Peyer's patch (tissue), 4 donors: Measurements from ENCODE around the gene RPRD2. TPM values are rescaled to one million over a fixed set of nuclear protein-coding genes. Genes with fewer than 3 reads are reported as not detected.

ENCODE experiments used
- DNase-seq, 3 donors: peaks; one replicate each; pipeline ENCODE4 v3.0.0-alpha.2; 2017 to 2019
- H3K27ac ChIP-seq, 4 donors: fragments of 200-600 bp; sonication (generic); one replicate each; pipeline ENCODE4 v1.5.1; 2016 to 2019
- H3K27me3 ChIP-seq, 2 donors: fragments of 200-600 bp; sonication (generic); one replicate each; pipeline ENCODE4 v1.5.1; 2019
- H3K36me3 ChIP-seq, 3 donors: fragments of 200-600 bp; sonication (generic); one replicate each; pipeline ENCODE4 v1.5.1; 2016 to 2019
- H3K4me1 ChIP-seq, 4 donors: fragments of 200-600 bp; sonication (generic); one replicate each; pipeline ENCODE4 v1.5.1; 2016 to 2019
- H3K4me3 ChIP-seq, 4 donors: fragments of 200-600 bp; sonication (generic); 1 replicate in 3 of 4; 2 replicates in 1 of 4; pipeline ENCODE4 v1.5.1; 2016 to 2019; ENCODE audit warnings: mild to moderate bottlenecking in 1 of 4
- H3K9me3 ChIP-seq, 4 donors: fragments of 200-600 bp; sonication (generic); one replicate each; pipeline ENCODE4 v1.5.1; 2016 to 2019; ENCODE audit warnings: mild to moderate bottlenecking in 1 of 4
- POLR2A ChIP-seq, 2 donors: fragments of 450-650 bp; IDR thresholded peaks; one replicate each; pipeline ENCODE4 v1.5.1; 2017; ENCODE audit warnings: antibody characterized with exemption in 2 of 2, mild to moderate bottlenecking in 2 of 2, moderate library complexity in 2 of 2
- total RNA-seq, 4 donors: library from RNA; depleted of rRNA; stranded (reverse); fragments of >200 nt; gene quantifications; one replicate each; pipeline ENCODE4 v1.1.0, GENCODE V29; 2016
- TF ChIP-seq, protein P1 (sequence below), 6 experiments: fragments of 450-650 bp in 4 of 6; fragments of 200-600 bp in 2 of 6; sonication (generic) in 1 of 6; IDR thresholded peaks; one replicate each; pipeline ENCODE4 v1.5.1; 2017 to 2019; ENCODE audit warnings: antibody characterized with exemption in 6 of 6, mild to moderate bottlenecking in 3 of 6, moderate library complexity in 1 of 6

RPRD2 gene
- total RNA-seq, 4 donors from 2014 or later = 21.5 to 44.6 (median 28.2) TPM

DNA sequence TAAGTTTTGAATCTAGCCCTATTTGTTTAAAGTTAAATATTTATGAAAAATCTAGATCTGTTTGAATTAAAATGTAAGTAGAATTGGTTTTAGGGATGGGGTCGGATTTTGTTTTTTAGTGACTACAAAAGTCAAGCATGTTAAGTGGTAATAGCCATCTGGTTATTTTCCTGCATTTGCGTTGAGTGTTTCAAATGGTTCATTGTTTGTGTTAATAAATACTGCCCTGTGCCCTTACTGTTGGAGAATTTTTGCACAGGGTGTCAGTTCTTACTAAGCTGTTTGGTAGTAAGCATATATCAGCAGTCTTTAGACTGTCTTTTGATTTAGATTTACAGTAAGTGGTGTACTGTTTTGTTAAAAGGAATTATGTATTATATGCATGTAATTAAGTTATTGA lies 77.2 kb downstream of the RPRD2 start:
- Histone ChIP-seq H3K4me1 (no peaks in the 10 kb centered on the region), H3K36me3 (peaks cover 0 to 52% (median 0%) of the 10 kb centered on the region in 3 donors), H3K9me3 (no peaks in the 10 kb centered on the region), H3K27me3 (no peaks in the 10 kb centered on the region), H3K27ac (no peak overlapping the region), H3K4me3 (no peak overlapping the region)
- TF ChIP-seq POLR2A (IDR thresholded peaks at IDR 0.05) = no peak
- TF ChIP-seq, protein P1, sequence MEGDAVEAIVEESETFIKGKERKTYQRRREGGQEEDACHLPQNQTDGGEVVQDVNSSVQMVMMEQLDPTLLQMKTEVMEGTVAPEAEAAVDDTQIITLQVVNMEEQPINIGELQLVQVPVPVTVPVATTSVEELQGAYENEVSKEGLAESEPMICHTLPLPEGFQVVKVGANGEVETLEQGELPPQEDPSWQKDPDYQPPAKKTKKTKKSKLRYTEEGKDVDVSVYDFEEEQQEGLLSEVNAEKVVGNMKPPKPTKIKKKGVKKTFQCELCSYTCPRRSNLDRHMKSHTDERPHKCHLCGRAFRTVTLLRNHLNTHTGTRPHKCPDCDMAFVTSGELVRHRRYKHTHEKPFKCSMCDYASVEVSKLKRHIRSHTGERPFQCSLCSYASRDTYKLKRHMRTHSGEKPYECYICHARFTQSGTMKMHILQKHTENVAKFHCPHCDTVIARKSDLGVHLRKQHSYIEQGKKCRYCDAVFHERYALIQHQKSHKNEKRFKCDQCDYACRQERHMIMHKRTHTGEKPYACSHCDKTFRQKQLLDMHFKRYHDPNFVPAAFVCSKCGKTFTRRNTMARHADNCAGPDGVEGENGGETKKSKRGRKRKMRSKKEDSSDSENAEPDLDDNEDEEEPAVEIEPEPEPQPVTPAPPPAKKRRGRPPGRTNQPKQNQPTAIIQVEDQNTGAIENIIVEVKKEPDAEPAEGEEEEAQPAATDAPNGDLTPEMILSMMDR (IDR thresholded peaks at IDR 0.05) = no peak
- DNase-seq = no peak

DNA sequence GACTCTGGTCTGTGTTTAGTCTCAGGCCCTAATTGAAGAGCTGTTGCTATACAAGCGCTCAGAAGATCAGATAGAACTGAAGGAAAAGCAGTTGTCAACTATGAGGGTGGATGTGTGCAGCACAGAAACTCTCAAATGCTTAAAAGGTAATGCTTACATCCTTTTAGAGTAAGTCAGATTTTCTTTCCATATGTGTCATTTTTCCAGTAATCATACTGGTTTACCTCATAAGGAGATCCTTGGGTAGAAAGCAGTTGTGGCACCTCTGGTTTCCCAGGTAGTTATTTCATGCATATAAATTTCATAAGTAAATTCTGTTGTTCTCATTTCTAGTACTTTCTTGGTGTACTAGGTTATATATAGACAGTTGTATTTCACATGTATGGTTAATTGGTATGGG lies 80.3 kb downstream of the RPRD2 start:
- H3K27ac ChIP-seq = no peak overlapping the region
- TF ChIP-seq POLR2A (IDR thresholded peaks at IDR 0.05) = no peak
- TF ChIP-seq, protein P1 (IDR thresholded peaks at IDR 0.05) = no peak
- DNase-seq = no peak
- H3K4me3 ChIP-seq = no peak overlapping the region
- H3K4me1 ChIP-seq = no peaks in the 10 kb centered on the region
- peaks cover 0 to 75% (median 0%) of the 10 kb centered on the region in 3 donors for H3K36me3 ChIP-seq
- no peaks in the 10 kb centered on the region for H3K27me3 ChIP-seq
- no peaks in the 10 kb centered on the region for H3K9me3 ChIP-seq

DNA sequence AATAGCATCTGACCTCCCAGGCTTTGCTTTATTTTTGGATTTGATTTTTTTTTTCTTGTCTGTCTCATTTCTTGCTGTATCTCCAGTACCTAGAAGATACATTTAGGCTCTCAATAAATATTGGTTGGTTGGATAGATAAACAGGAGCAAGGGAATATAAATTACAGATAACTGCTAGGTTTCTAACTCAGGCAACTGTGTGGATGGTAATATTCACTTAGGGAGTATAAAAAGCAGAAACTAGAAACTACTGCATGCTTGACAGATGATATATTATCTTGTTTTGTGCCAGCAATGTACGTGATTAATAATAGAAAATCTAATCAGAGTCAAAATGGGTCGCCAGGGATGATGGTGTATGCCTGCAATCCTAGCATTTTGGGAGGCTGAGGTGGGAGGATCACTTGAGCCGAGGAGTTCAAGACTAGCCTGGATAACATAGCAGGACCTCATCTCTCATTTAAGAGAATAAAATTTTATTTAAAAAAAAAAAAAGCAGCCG lies 92.2 kb downstream of the RPRD2 start:
- H3K4me3 ChIP-seq = no peak overlapping the region
- peaks cover 0 to 77% (median 0%) of the 10 kb centered on the region in 3 donors for H3K36me3 ChIP-seq
- TF ChIP-seq, protein P1 (IDR thresholded peaks at IDR 0.05) = no peak
- no peak for TF ChIP-seq POLR2A (IDR thresholded peaks at IDR 0.05)
- H3K9me3 ChIP-seq = no peaks in the 10 kb centered on the region
- no peaks in the 10 kb centered on the region for H3K27me3 ChIP-seq
- no peaks in the 10 kb centered on the region for H3K4me1 ChIP-seq
- H3K27ac ChIP-seq = no peak overlapping the region
- DNase-seq = no peak

DNA sequence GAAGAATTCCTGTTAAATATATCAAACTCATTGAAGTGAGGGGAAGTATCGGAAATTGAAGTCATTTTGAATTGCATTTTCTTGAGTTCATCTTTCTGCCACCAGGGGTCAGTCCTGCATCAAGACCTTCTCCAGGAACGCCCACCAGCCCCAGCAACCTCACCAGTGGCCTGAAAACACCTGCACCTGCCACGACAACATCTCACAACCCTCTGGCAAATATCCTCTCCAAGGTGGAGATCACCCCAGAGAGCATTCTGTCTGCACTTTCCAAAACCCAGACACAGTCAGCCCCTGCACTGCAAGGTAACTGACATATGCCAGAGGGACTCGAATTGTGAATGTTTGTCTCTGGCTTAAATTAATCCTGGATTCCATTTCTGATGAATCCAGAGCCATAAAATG lies 100.5 kb downstream of the RPRD2 start:
- Histone ChIP-seq H3K9me3 (no peaks in the 10 kb centered on the region), H3K27ac (no peak overlapping the region), H3K36me3 (peaks cover 0 to 69% (median 0%) of the 10 kb centered on the region in 3 donors), H3K27me3 (no peaks in the 10 kb centered on the region), H3K4me1 (no peaks in the 10 kb centered on the region), H3K4me3 (no peak overlapping the region)
- TF ChIP-seq POLR2A (IDR thresholded peaks at IDR 0.05) = no peak
- TF ChIP-seq, protein P1 (IDR thresholded peaks at IDR 0.05) = peak; percentile 63 to 77 (median 72)
- DNase-seq = peak; percentile 56 to 75 (median 63)

DNA sequence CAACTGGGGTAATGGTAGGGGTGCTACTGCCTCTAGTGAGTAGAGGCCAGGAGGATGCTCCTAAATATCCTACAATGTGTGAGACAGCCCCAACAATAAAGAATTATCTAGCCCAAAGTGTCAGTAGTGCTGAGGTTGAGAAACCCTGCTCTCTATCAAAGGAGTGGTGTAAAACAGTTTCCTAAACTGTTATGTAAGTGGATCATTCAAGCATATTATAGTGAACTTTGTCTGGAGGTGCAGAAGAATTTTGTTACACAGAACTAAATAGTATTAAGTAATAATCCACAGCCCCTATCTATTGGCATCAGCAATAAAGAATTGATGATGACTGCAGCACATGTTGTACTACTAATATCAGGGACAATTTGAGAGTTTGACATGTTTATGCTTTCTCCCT lies 103.0 kb downstream of the RPRD2 start:
- Histone ChIP-seq H3K4me1 (no peaks in the 10 kb centered on the region), H3K36me3 (peaks cover 0 to 64% (median 0%) of the 10 kb centered on the region in 3 donors), H3K27ac (no peak overlapping the region), H3K27me3 (no peaks in the 10 kb centered on the region), H3K4me3 (no peak overlapping the region), H3K9me3 (no peaks in the 10 kb centered on the region)
- no peak for TF ChIP-seq POLR2A (IDR thresholded peaks at IDR 0.05)
- TF ChIP-seq, protein P1 (IDR thresholded peaks at IDR 0.05) = no peak
- DNase-seq = no peak

DNA sequence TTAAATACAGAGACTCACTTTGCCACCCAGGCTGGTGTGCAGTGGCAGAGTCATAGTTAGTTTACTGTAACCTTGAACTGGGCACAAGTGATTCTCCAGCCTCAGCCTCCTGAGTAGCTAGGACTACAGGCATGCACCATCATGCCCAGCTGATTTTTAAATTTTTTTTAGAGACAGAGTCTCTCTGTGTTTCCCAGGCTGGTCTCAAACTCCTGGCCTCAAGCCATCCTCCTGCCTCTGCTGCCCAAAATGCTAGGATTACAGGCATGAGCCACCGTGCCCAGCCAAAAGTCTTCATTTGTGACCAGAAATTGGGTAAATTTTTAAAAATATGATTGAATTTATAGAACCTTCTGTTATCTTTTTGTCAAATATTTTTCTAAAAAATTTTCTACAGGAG lies 105.3 kb downstream of the RPRD2 start:
- Histone ChIP-seq H3K27ac (no peak overlapping the region), H3K9me3 (no peaks in the 10 kb centered on the region), H3K4me1 (no peaks in the 10 kb centered on the region), H3K36me3 (peaks cover 0 to 69% (median 0%) of the 10 kb centered on the region in 3 donors), H3K4me3 (no peak overlapping the region), H3K27me3 (no peaks in the 10 kb centered on the region)
- TF ChIP-seq POLR2A (IDR thresholded peaks at IDR 0.05) = no peak
- TF ChIP-seq, protein P1 (IDR thresholded peaks at IDR 0.05) = no peak
- DNase-seq = no peak
